Tibial nerve (tissue), 4 donors: ENCODE measurements around the gene CNPPD1. TPM values are rescaled to one million over a fixed set of nuclear protein-coding genes. Genes with fewer than 3 reads are reported as not detected.
A peak's percentile ranks its signal among the peaks of the same experiment; 100 is the strongest.

Source experiments
- DNase-seq, 2 donors: peaks; one replicate each; pipeline ENCODE4 v3.0.0-alpha.2; 2019; ENCODE audit warnings: low spot score in 2 of 2
- H3K27ac ChIP-seq, 4 donors: fragments of 200-600 bp; sonication (generic) in 3 of 4; one replicate each; pipeline ENCODE4 v1.5.1; 2017 to 2019; ENCODE audit warnings: mild to moderate bottlenecking in 1 of 4
- H3K27me3 ChIP-seq, 2 donors: fragments of 200-600 bp; sonication (generic) in 1 of 2; one replicate each; pipeline versions ENCODE4 v1.5.1 to v1.6.0; 2017 to 2019
- H3K36me3 ChIP-seq, 3 donors: fragments of 200-600 bp; sonication (generic); one replicate each; pipeline ENCODE4 v1.5.1; 2018 to 2019
- H3K4me1 ChIP-seq, 4 donors: fragments of 200-600 bp; sonication (generic) in 3 of 4; one replicate each; pipeline ENCODE4 v1.5.1; 2017 to 2019
- H3K4me3 ChIP-seq, 4 donors: fragments of 200-600 bp; sonication (generic) in 3 of 4; one replicate each; pipeline ENCODE4 v1.5.1; 2017 to 2019; ENCODE audit warnings: mild to moderate bottlenecking in 1 of 4, moderate library complexity in 1 of 4
- H3K9me3 ChIP-seq, 4 donors: fragments of 200-600 bp; sonication (generic) in 3 of 4; one replicate each; pipeline ENCODE4 v1.5.1; 2017 to 2019
- CTCF ChIP-seq, 5 experiments: fragments of 200-600 bp in 3 of 5; fragments of 450-650 bp in 2 of 5; sonication (generic) in 3 of 5; IDR thresholded peaks; one replicate each; pipeline ENCODE4 v1.5.1; 2016 to 2019; ENCODE audit warnings: antibody characterized with exemption in 5 of 5, mild to moderate bottlenecking in 3 of 5, moderate library complexity in 2 of 5
- EP300 ChIP-seq, 2 donors: sonication (generic); formaldehyde crosslinking; IDR thresholded peaks; one replicate each; pipeline ENCODE4 v1.6.1; 2017; ENCODE audit warnings: antibody characterized with exemption in 2 of 2, mild to moderate bottlenecking in 1 of 2
- POLR2A ChIP-seq, 2 donors: fragments of 450-650 bp; IDR thresholded peaks; one replicate each; pipeline ENCODE4 v1.6.1; 2017; ENCODE audit warnings: antibody characterized with exemption in 2 of 2, mild to moderate bottlenecking in 2 of 2, moderate library complexity in 2 of 2
- WGBS, 2 donors: methylation state at CpG; one replicate each; pipeline ENCODE4 v1.1.5; 2018; 5-methylcytosine and 5-hydroxymethylcytosine counted together
- total RNA-seq, 4 donors: library from RNA; depleted of rRNA; stranded (reverse); fragments of >200 nt; gene quantifications; one replicate each; pipeline ENCODE4 v1.1.0, GENCODE V29; 2016

The CNPPD1 gene
- total RNA-seq, 4 donors from 2014 or later, result 38.8 to 51.3 (median 49.4) TPM

- no peak overlapping the region for H3K4me3 ChIP-seq
- no peak for DNase-seq
- WGBS, 2 donors, result 84 to 87% methylated on average over 3 of the region's 3 CpGs
- H3K27me3 ChIP-seq, result no peaks in the 10 kb centered on the region
- H3K36me3 ChIP-seq, result peaks cover 0 to 14% (median 0%) of the 10 kb centered on the region in 3 donors
- no peak for TF ChIP-seq EP300 (IDR thresholded peaks at IDR 0.05)
- TF ChIP-seq CTCF (IDR thresholded peaks at IDR 0.05), result no peak
- TF ChIP-seq POLR2A (IDR thresholded peaks at IDR 0.05), result no peak
- no peaks in the 10 kb centered on the region for H3K9me3 ChIP-seq
- H3K4me1 ChIP-seq, result peaks cover 0 to 4% (median 0%) of the 10 kb centered on the region in 4 donors
- H3K27ac ChIP-seq, result no peak overlapping the region
These were observed 45.4 kb downstream of the CNPPD1 start for GRCh38 chr2:219131327-219131726.

- TF ChIP-seq EP300 (IDR thresholded peaks at IDR 0.05), result no peak
- TF ChIP-seq CTCF (IDR thresholded peaks at IDR 0.05), result no peak
- no peak for TF ChIP-seq POLR2A (IDR thresholded peaks at IDR 0.05)
- no peak for DNase-seq
These were observed 47.1 kb downstream of the CNPPD1 start for GRCh38 chr2:219129589-219129988.

GRCh38 chr2:219128396-219128795 is 48.3 kb downstream of the CNPPD1 start:
- WGBS, 2 donors, result 75 to 79% methylated on average over 7 of the region's 7 CpGs
- no peak for DNase-seq
- TF ChIP-seq POLR2A (IDR thresholded peaks at IDR 0.05), result no peak
- TF ChIP-seq CTCF (IDR thresholded peaks at IDR 0.05), result no peak
- TF ChIP-seq EP300 (IDR thresholded peaks at IDR 0.05), result no peak
- Histone ChIP-seq H3K9me3 (no peaks in the 10 kb centered on the region), H3K27ac (no peak overlapping the region), H3K27me3 (no peaks in the 10 kb centered on the region), H3K4me1 (peaks cover 0 to 12% (median 0%) of the 10 kb centered on the region in 4 donors), H3K4me3 (no peak overlapping the region), H3K36me3 (peaks cover 0 to 14% (median 0%) of the 10 kb centered on the region in 3 donors)

More at GRCh38 chr2:219129589-219129988, 47.1 kb downstream of the CNPPD1 start:
- Histone ChIP-seq H3K27me3 (no peaks in the 10 kb centered on the region), H3K36me3 (peaks cover 0 to 14% (median 0%) of the 10 kb centered on the region in 3 donors), H3K9me3 (no peaks in the 10 kb centered on the region), H3K27ac (no peak overlapping the region), H3K4me1 (peaks cover 0 to 12% (median 0%) of the 10 kb centered on the region in 4 donors), H3K4me3 (no peak overlapping the region)
- WGBS, 2 donors, result 88 to 94% methylated on average over 16 of the region's 16 CpGs

GRCh38 chr2:219127037-219127635 is 49.6 kb downstream of the CNPPD1 start:
- H3K27ac ChIP-seq, result no peak overlapping the region
- WGBS, 2 donors, result 66 to 68% methylated on average over 2 of the region's 2 CpGs
- no peak for DNase-seq
- H3K9me3 ChIP-seq, result no peaks in the 10 kb centered on the region
- no peak overlapping the region for H3K4me3 ChIP-seq
- TF ChIP-seq POLR2A (IDR thresholded peaks at IDR 0.05) (no peak), CTCF (IDR thresholded peaks at IDR 0.05) (no peak), EP300 (IDR thresholded peaks at IDR 0.05) (no peak)
- no peaks in the 10 kb centered on the region for H3K27me3 ChIP-seq
- H3K4me1 ChIP-seq, result peaks cover 0 to 12% (median 0%) of the 10 kb centered on the region in 4 donors
- peaks cover 0 to 14% (median 0%) of the 10 kb centered on the region in 3 donors for H3K36me3 ChIP-seq

GRCh38 chr2:219126555-219126954 is 50.2 kb downstream of the CNPPD1 start:
- 79 to 80% methylated on average over 3 of the region's 3 CpGs for WGBS, 2 donors
- H3K4me1 ChIP-seq, result peaks cover 0 to 12% (median 0%) of the 10 kb centered on the region in 4 donors
- H3K9me3 ChIP-seq, result no peaks in the 10 kb centered on the region
- no peaks in the 10 kb centered on the region for H3K27me3 ChIP-seq
- H3K36me3 ChIP-seq, result peaks cover 0 to 14% (median 0%) of the 10 kb centered on the region in 3 donors
- no peak for TF ChIP-seq EP300 (IDR thresholded peaks at IDR 0.05)
- TF ChIP-seq POLR2A (IDR thresholded peaks at IDR 0.05), result no peak
- no peak for TF ChIP-seq CTCF (IDR thresholded peaks at IDR 0.05)
- peak overlapping the region in 1 of 4 donors; percentile 22 for H3K27ac ChIP-seq
- DNase-seq, result no peak
- H3K4me3 ChIP-seq, result no peak overlapping the region
